GM19023 (cell line): ENCODE results near the gene COBL.

ENCODE experiments used
- ATAC-seq: cut with Tn5 transposase; IDR thresholded peaks from one replicate; pipeline ENCODE4 v1.9.1; 2021; ENCODE audit warnings: mild to moderate bottlenecking, moderate library complexity; ENCODE audit not compliant: unreplicated experiment

COBL gene

GRCh38 chr7:51326656-51327286 lies 10.2 kb upstream of the COBL start:
- ATAC-seq = no peak

DNA sequence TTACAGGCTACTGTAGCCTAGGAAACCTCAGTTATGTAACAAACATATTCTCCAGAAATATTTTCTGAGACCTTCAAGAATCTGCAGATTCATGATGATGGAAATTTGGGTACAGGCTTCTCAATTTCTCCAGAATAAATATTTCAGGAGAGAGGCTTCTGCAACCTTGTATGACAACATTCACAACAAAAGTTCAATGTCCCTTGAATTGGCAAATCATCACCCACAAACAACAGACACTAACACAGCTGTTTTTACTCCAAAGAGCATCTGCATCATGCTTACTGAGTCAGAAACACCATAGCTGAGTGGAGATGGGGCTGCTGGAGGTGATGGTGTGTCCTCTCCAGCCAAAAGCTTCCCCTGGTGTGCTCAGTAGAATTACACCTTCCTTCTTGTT lies 9.3 kb upstream of the COBL start:
- ATAC-seq = no peak

DNA sequence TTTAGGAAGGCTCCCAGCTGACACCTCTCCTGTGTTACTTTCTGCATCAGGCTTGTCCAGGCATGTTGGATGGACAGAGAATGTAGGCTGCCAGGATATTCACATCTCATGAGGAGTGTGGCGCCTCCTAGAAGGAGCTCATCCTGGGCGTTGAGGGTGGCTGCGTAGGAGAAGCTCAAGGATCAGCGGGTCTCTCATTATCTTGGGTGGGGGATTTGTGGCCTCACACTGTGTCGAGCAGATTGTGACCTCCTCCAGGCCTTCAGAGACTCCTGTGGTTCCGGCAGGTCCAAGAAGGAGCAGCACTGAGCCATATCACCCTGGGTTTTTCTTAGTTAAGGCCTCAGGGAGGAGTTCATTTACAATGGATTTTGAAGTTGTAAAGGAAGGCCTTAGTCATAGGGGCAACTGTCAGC lies 8.7 kb upstream of the COBL start:
- no peak for ATAC-seq

DNA sequence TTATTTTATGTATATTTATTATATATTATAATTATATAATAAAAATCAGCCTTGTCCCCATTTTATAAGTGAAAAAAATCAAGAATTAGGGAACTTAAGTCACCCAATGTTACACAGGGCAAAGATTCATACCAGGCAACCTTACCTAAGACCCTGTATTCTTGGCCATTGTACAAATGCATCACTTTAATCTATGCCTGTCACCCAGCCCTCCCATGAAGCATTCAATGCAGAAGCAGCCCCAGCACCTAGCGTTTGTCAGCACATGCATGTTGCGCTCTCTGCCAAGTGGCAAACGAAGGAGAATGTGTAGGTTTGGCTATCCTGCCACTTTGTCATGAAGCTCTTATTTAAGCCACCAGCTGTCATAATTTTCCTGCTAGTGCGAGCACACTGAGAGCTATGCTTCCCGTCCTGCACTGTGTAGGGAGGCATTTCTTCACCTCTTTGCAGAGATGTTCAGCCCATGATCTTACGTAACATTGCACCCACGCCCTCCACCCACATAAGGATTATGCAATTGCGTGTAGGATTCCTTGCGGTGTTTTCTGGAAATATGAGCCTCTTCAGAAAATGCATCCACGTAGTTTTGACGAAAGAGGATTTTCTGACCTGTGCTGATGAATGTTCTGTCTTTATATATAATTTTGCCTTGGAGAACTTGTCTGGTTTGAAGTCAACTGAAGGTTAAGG lies 7.7 kb upstream of the COBL start:
- no peak for ATAC-seq

DNA sequence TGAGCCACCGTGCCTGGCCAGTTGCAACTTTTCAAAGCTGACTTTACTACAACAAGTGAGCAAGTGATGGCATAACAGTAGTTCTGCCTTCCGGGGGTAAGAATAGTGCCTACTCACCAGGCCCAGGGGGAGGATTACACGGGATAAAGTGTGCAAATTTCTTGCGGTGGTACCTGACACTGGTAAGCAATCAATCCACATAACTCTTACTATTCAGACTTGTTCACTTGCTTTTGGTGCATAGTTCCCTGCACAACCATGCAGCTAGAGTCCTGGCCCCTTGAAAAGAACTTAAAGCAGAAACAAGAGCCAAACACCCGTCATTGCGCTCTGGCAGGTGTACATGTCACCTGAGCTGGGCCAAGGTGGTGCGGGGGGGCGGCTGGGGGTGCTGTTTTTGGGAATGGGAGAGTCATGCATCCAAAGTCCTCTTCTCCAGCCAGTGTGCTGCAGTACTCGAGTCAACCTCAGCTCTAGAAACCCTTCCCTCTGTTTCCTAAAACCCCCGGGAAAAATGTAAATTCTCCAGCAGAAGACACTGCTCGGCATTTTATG lies 5.4 kb upstream of the COBL start:
- no peak for ATAC-seq

- no peak for ATAC-seq
Observed at GRCh38 chr7:51318886-51319579, 2.4 kb upstream of the COBL start.

GRCh38 chr7:51318001-51318400 lies 1.4 kb upstream of the COBL start:
- no peak for ATAC-seq

DNA sequence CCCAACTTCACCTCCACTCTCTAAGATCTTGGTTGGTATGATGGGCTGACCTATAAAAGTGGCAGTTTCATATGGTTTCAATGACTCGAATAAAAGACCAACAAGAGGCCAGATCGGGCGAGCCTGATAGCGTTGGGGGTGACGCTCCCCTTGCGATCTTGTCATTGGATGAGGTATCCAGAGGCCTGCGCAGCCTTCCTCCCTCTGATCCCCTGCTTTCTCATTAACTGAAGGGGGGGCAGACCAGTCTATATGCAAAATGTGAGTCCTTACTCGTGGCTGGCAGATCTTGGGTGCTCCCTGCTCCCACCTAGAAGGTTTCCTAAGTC lies 937 bp upstream of the COBL start:
- no peak for ATAC-seq

DNA sequence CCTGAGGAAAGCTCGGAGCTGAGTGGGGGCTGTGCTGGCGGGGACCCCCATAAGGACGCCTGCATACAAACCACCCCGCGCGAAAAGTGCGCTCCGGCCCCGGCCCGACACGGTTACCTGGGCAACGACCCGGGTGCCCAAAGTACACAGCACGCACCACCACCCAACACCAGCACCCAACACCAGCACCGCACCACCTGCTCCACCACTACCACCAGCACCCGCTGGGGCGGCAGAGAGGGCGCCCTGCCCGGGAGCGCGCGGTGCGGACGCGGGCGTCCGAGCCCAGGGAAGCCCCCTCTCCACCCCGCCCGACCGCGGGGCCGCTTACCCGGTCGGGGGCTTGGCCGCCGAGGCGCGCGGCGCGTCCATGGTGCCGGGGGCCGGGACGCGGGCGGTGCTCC lies 345 bp downstream of the COBL start:
- no peak for ATAC-seq

DNA sequence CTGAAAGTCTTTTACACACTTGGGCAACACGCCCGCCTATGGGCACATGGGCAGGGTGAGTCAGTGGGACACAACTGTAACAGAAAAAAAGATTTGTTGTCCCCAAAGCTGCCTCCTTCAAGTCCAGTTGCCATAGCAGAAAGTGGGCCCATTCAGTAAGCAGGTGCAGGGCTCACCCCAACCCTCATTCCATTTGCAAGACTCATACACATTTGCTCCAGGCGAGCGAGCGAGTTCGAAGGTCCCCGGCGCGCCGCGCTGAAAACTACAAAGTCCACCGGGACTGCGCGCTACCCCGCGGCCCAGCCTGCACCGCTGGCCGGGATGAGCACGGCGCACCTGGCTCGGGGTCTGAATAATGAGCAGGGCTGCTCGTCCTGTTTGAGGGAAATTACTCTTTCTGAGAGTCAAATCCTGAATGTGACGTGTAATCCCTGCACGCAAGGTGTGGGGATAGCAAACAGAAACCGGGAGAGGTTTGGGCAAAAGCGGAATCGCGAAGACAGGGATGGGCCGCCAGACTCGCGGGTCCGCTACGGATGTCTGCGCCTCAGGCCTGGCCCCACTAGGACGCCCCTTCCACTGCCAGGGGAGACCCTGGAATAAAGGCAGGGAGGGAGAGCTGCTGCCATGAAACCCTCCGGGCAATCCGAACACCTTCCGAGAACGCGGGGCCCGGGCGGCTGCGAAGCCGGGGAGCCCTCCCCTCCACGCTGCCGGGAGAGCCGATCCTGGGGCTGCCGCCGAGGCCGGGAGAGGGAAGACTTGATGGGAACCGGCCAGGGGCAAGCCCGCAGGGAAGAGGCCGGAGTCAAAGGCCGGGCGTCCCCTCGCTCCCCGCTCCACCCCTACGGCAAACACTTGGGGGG lies 982 bp downstream of the COBL start:
- no peak for ATAC-seq

GRCh38 chr7:51314726-51315125 lies 1.9 kb downstream of the COBL start:
- no peak for ATAC-seq

DNA sequence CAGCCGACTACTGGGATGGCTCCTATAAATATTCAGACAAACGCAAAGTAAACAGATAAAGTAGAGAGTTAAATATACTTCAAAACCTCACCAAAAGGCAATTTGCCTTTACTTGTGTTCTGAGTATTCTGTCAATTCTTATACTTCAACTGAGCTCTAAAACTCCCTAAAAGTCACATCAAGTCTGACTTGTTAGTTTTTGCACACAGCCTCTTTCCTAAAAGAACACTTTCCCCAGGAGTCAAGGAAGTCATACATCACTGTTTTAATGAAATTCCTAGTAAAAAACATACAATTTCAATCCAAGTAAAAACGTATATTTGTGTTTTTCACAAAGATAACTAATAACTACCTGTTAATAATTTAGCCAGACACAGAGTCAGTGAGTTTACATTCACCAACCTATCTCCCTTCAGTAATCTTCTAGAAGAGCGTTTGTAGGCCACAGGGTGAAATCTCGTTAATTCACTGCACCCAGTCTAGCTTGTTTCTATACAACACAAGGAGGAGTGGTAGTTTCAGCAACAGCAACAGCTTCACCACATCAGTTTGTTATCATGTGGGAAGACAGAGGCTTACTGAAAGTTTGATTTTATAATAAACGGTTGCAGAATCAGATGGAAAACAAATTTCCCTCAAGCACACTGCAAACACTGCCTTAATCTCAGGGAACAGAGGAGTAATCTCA lies 2.7 kb downstream of the COBL start:
- no peak for ATAC-seq

GRCh38 chr7:51312951-51313737 lies 3.5 kb downstream of the COBL start:
- ATAC-seq = no peak

GRCh38 chr7:51311166-51311565 lies 5.4 kb downstream of the COBL start:
- ATAC-seq = no peak

- ATAC-seq = no peak
Observed at GRCh38 chr7:51310131-51310583, 6.5 kb downstream of the COBL start.

GRCh38 chr7:51309361-51310130 lies 7.1 kb downstream of the COBL start:
- no peak for ATAC-seq

- no peak for ATAC-seq
Observed at GRCh38 chr7:51308696-51309095, 7.9 kb downstream of the COBL start.

DNA sequence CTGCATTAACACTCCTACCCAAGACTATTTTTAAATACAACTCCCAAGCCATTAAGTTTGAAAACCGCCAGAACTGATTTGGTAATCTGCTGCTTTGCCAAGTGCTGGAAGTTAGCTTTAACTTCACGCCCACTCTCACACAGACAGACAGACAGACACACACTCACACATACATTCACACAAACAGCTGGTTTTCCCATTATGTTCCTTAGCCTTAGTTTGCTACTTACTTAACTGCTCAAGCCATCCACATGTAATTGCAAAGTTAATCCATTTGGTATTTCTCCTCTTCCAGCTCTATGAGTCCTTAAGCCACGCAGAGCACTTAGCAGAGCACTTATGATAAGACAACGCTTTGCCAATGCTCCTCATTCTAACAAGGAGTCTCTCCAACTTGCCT lies 8.3 kb downstream of the COBL start:
- no peak for ATAC-seq

GRCh38 chr7:51307651-51308210 lies 8.9 kb downstream of the COBL start:
- no peak for ATAC-seq
